Measurements from ENCODE around the gene KDM3B. TPM values are rescaled to one million over a fixed set of nuclear protein-coding genes. Genes with fewer than 3 reads are reported as not detected.

The KDM3B gene
- total and polyA plus RNA-seq, 2 donors: 40.0 to 43.2 TPM

- no peaks in the 10 kb centered on the region for H3K27me3 ChIP-seq (ENCODE audit: control insufficient read depth in 2 of 2, insufficient read depth in 1 of 2, low read length in 1 of 2)
- peak; percentile 90 to 99 (median 97) for DNase-seq (ENCODE audit: low read depth in 6 of 9, low spot score in 9 of 9)
- H3K4me1 ChIP-seq (ENCODE audit: control insufficient read depth in 2 of 2, insufficient read depth in 2 of 2, low read length in 2 of 2): peaks cover 21 to 36% of the 10 kb centered on the region in 2 donors
- WGBS: under 1% methylated on average over 55 of the region's 55 CpGs
- H3K36me3 ChIP-seq (ENCODE audit: control insufficient read depth in 2 of 2, insufficient read depth in 2 of 2, low read length in 1 of 2): peaks cover 8% of the 10 kb centered on the region in 2 donors
- peak within 1 kb of the TSS; percentile 59 to 65 for H3K4me3 ChIP-seq (ENCODE audit: low read length in 2 of 2)
- H3K27ac ChIP-seq (ENCODE audit: low read depth in 1 of 2, low read length in 1 of 2): peak within 1 kb of the TSS in 1 of 2 donors; percentile 60
- peaks cover 0 to 3% of the 10 kb centered on the region in 2 donors for H3K9me3 ChIP-seq (ENCODE audit: control insufficient read depth in 2 of 2, insufficient read depth in 1 of 2, low read length in 1 of 2)
These were observed 20.8 kb upstream of the KDM3B start, which contains the start of gene CDC25C for GRCh38 chr5:138331449-138332368. TSS of gene CDC25C (minus strand) at chr5:138331804. CDS start at chr5:138331180, 624 bp downstream.

GRCh38 chr5:138334867-138335447, 17.5 kb upstream of the KDM3B start:
- peak overlapping the region; percentile 68 to 88 for H3K27ac ChIP-seq (ENCODE audit: low read depth in 1 of 2, low read length in 1 of 2)
- H3K4me3 ChIP-seq (ENCODE audit: low read length in 2 of 2): no peak overlapping the region
- H3K4me1 ChIP-seq (ENCODE audit: control insufficient read depth in 2 of 2, insufficient read depth in 2 of 2, low read length in 2 of 2): peaks cover 31 to 58% of the 10 kb centered on the region in 2 donors
- H3K27me3 ChIP-seq (ENCODE audit: control insufficient read depth in 2 of 2, insufficient read depth in 1 of 2, low read length in 1 of 2): no peaks in the 10 kb centered on the region
- H3K36me3 ChIP-seq (ENCODE audit: control insufficient read depth in 2 of 2, insufficient read depth in 2 of 2, low read length in 1 of 2): no peaks in the 10 kb centered on the region
- 96% methylated on average over 3 of the region's 3 CpGs for WGBS
- no peak for DNase-seq (ENCODE audit: low read depth in 6 of 9, low spot score in 9 of 9)
- H3K9me3 ChIP-seq (ENCODE audit: control insufficient read depth in 2 of 2, insufficient read depth in 1 of 2, low read length in 1 of 2): peaks cover 0 to 4% of the 10 kb centered on the region in 2 donors

GRCh38 chr5:138336952-138337684, 15.4 kb upstream of the KDM3B start:
- DNase-seq (ENCODE audit: low read depth in 6 of 9, low spot score in 9 of 9): peak in 4 of 9 donors; percentile 21 to 85 (median 68)
- 24% methylated on average over 13 of the region's 13 CpGs for WGBS
- Histone ChIP-seq H3K9me3 (ENCODE audit: control insufficient read depth in 2 of 2, insufficient read depth in 1 of 2, low read length in 1 of 2) (peaks cover 0 to 4% of the 10 kb centered on the region in 2 donors), H3K4me3 (ENCODE audit: low read length in 2 of 2) (peak overlapping the region; percentile 72 to 75), H3K27ac (ENCODE audit: low read depth in 1 of 2, low read length in 1 of 2) (peak overlapping the region; percentile 88 to 96), H3K36me3 (ENCODE audit: control insufficient read depth in 2 of 2, insufficient read depth in 2 of 2, low read length in 1 of 2) (peaks cover 7 to 11% of the 10 kb centered on the region in 2 donors), H3K4me1 (ENCODE audit: control insufficient read depth in 2 of 2, insufficient read depth in 2 of 2, low read length in 2 of 2) (peaks cover 29 to 49% of the 10 kb centered on the region in 2 donors), H3K27me3 (ENCODE audit: control insufficient read depth in 2 of 2, insufficient read depth in 1 of 2, low read length in 1 of 2) (no peaks in the 10 kb centered on the region)

DNA sequence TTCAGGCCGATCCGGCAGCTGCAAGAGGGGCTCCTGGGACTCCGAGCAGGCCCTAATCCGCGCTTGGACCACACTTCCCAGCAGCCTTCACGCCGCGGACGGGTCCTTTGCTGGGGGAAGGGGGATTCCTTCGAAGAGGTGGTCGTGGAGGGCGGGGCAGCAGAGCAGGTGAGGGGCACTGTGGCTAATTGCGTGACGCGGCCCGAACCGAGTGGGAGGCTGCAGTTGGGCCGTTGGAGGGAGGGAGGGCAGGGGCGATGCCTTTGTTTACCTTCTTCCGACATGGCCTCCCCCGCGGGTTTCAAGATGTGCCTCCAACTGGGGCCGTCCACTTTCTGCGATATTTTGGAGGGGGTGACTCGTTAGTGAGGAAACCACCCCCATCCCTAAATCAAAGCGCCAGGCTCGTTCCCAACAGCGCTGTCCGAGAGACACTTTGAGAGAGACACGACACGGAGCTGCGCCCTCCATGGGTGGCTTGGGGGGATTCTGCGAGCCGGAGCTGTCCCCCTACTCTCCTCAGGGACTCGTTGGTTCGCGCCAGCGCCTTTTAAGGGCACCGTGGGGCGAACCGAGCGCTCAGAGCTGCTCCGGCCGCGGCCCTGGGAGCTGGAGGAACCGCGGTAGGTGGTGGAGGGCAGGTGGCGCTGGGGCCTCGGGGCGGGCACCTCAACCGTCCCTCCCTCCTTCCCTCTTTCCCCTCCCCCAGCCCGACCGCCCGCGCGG, 14.6 kb upstream of the KDM3B start, which contains the start of gene FAM53C:
TSS of gene FAM53C (plus strand) at position 582 of the 726 bp plus-strand sequence. CDS start 3,070 bp downstream, outside the sequence.
- DNase-seq (ENCODE audit: low read depth in 6 of 9, low spot score in 9 of 9): peak; percentile 90 to 98 (median 94)
- Histone ChIP-seq H3K36me3 (ENCODE audit: control insufficient read depth in 2 of 2, insufficient read depth in 2 of 2, low read length in 1 of 2) (peaks cover 7 to 13% of the 10 kb centered on the region in 2 donors), H3K27me3 (ENCODE audit: control insufficient read depth in 2 of 2, insufficient read depth in 1 of 2, low read length in 1 of 2) (no peaks in the 10 kb centered on the region), H3K9me3 (ENCODE audit: control insufficient read depth in 2 of 2, insufficient read depth in 1 of 2, low read length in 1 of 2) (peaks cover 0 to 4% of the 10 kb centered on the region in 2 donors), H3K27ac (ENCODE audit: low read depth in 1 of 2, low read length in 1 of 2) (peak within 1 kb of the TSS; percentile 88 to 96), H3K4me1 (ENCODE audit: control insufficient read depth in 2 of 2, insufficient read depth in 2 of 2, low read length in 2 of 2) (peaks cover 29 to 44% of the 10 kb centered on the region in 2 donors), H3K4me3 (ENCODE audit: low read length in 2 of 2) (peak within 1 kb of the TSS; percentile 72 to 75)
- under 1% methylated on average over 56 of the region's 56 CpGs for WGBS

DNA sequence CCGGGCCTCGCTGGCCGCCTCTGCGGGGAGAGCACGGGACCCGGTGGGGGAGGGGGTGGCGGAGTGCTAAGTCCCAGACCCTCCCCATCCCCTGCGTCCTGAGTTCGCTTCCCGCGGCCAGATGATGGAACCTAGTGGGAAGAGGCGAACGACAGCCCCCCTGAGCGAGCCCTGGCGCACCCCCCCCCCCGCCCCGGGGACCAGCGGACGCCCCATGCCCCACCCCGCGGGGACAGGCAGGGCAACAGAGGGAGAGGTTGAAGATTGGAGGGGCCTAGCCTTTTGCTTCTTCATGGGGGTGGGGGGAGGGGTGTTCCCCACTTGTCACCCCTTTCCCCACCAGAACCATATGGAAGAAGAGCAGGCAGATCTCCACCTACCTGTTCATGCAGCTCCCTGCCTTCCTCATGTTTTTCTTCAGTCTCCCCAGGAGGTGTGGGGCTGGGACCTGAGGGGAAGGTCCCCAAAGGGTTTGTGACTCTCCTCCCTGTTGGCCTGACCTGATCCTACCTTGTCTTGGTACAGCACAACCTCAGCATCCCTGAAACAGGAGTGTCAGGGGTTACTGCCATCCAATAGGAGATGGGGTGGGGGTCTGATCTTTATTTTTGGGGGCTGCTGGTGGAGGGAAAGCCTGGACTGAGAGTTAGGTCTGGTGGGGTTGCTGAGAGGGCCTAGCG, 13.9 kb upstream of the KDM3B start:
- peak overlapping the region; percentile 88 to 96 for H3K27ac ChIP-seq (ENCODE audit: low read depth in 1 of 2, low read length in 1 of 2)
- no peaks in the 10 kb centered on the region for H3K27me3 ChIP-seq (ENCODE audit: control insufficient read depth in 2 of 2, insufficient read depth in 1 of 2, low read length in 1 of 2)
- H3K4me3 ChIP-seq (ENCODE audit: low read length in 2 of 2): peak overlapping the region; percentile 72 to 75
- WGBS: under 1% methylated on average over 22 of the region's 22 CpGs
- peak in 1 of 9 donors; percentile 27 for DNase-seq (ENCODE audit: low read depth in 6 of 9, low spot score in 9 of 9)
- peaks cover 29 to 44% of the 10 kb centered on the region in 2 donors for H3K4me1 ChIP-seq (ENCODE audit: control insufficient read depth in 2 of 2, insufficient read depth in 2 of 2, low read length in 2 of 2)
- H3K36me3 ChIP-seq (ENCODE audit: control insufficient read depth in 2 of 2, insufficient read depth in 2 of 2, low read length in 1 of 2): peaks cover 8 to 20% of the 10 kb centered on the region in 2 donors
- peaks cover 0 to 4% of the 10 kb centered on the region in 2 donors for H3K9me3 ChIP-seq (ENCODE audit: control insufficient read depth in 2 of 2, insufficient read depth in 1 of 2, low read length in 1 of 2)

DNA sequence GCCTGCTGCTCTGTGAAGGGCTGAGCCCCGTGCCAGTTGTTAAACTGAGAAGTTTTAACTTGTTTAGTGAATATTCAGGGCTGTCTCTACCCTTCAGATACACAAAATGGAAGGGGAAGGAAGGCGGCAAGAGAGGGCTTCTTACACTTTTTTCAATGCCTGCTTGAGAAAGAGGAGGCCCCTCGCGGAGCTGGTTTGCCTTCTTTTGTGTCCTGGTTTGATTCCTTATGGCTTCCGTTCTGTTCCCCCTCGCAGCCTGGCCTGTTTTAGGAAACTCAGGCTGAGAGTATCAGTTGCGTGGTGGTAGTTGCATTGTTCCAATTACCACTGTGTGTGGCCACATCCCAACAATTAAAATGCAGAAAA, 13.4 kb upstream of the KDM3B start:
- H3K36me3 ChIP-seq (ENCODE audit: control insufficient read depth in 2 of 2, insufficient read depth in 2 of 2, low read length in 1 of 2): peaks cover 13 to 25% of the 10 kb centered on the region in 2 donors
- DNase-seq (ENCODE audit: low read depth in 6 of 9, low spot score in 9 of 9): peak in 1 of 9 donors; percentile 52
- H3K27ac ChIP-seq (ENCODE audit: low read depth in 1 of 2, low read length in 1 of 2): peak overlapping the region; percentile 80 to 88
- peaks cover 29 to 44% of the 10 kb centered on the region in 2 donors for H3K4me1 ChIP-seq (ENCODE audit: control insufficient read depth in 2 of 2, insufficient read depth in 2 of 2, low read length in 2 of 2)
- H3K9me3 ChIP-seq (ENCODE audit: control insufficient read depth in 2 of 2, insufficient read depth in 1 of 2, low read length in 1 of 2): peaks cover 0 to 4% of the 10 kb centered on the region in 2 donors
- peak overlapping the region; percentile 72 to 75 for H3K4me3 ChIP-seq (ENCODE audit: low read length in 2 of 2)
- no peaks in the 10 kb centered on the region for H3K27me3 ChIP-seq (ENCODE audit: control insufficient read depth in 2 of 2, insufficient read depth in 1 of 2, low read length in 1 of 2)
- 25% methylated on average over 7 of the region's 7 CpGs for WGBS

- peak overlapping the region; percentile 72 to 75 for H3K4me3 ChIP-seq (ENCODE audit: low read length in 2 of 2)
- H3K27me3 ChIP-seq (ENCODE audit: control insufficient read depth in 2 of 2, insufficient read depth in 1 of 2, low read length in 1 of 2): no peaks in the 10 kb centered on the region
- H3K4me1 ChIP-seq (ENCODE audit: control insufficient read depth in 2 of 2, insufficient read depth in 2 of 2, low read length in 2 of 2): peaks cover 29 to 44% of the 10 kb centered on the region in 2 donors
- peak in 2 of 9 donors; percentile 27 to 50 for DNase-seq (ENCODE audit: low read depth in 6 of 9, low spot score in 9 of 9)
- 20% methylated on average over 2 of the region's 2 CpGs for WGBS
- H3K9me3 ChIP-seq (ENCODE audit: control insufficient read depth in 2 of 2, insufficient read depth in 1 of 2, low read length in 1 of 2): peaks cover 0 to 4% of the 10 kb centered on the region in 2 donors
- peaks cover 17 to 29% of the 10 kb centered on the region in 2 donors for H3K36me3 ChIP-seq (ENCODE audit: control insufficient read depth in 2 of 2, insufficient read depth in 2 of 2, low read length in 1 of 2)
- peak overlapping the region in 1 of 2 donors; percentile 88 for H3K27ac ChIP-seq (ENCODE audit: low read depth in 1 of 2, low read length in 1 of 2)
These were observed 13.0 kb upstream of the KDM3B start for GRCh38 chr5:138339464-138339863.

Measured in thymus (tissue), 11 donors.